HG03066 (cell line): ENCODE results near the gene VSIG1.

Source experiments
- ATAC-seq: cut with Tn5 transposase; IDR thresholded peaks from one replicate; pipeline ENCODE4 v1.9.1; 2021; ENCODE audit warnings: low read depth; ENCODE audit not compliant: unreplicated experiment

The VSIG1 gene

DNA sequence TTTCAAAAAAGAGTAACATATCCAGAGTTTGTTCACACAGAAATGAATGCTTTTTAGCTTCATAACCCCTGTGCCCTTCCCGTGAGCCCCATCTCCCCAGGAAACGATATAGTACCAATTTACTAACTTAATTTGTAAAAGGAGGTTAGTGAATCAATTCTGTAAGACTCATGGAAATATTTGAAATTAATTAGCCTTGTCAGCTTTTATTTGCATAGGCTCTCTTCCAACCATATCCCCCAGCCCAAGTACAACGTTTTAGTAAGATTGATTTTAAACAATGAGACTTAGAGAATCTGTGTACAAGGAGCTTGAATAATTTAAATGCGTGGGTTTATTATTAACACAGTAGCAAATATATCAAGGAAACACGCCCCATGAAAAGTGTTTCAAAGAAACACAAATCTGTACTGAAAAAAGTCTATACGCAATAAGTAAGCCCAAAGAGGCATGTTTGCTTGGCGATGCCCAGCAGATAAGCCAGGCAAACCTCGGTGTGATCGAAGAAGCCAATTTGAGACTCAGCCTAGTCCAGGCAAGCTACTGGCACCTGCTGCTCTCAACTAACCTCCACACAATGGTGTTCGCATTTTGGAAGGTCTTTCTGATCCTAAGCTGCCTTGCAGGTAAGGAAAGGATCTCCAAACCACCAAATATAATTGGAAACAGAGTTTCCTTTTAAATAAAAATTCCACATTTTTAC, at the start of gene VSIG1:
VSIG1 (plus strand) TSS at position 512 of the 703 bp plus-strand sequence; CDS start at position 578, 66 bp downstream.
- ATAC-seq = no peak

DNA sequence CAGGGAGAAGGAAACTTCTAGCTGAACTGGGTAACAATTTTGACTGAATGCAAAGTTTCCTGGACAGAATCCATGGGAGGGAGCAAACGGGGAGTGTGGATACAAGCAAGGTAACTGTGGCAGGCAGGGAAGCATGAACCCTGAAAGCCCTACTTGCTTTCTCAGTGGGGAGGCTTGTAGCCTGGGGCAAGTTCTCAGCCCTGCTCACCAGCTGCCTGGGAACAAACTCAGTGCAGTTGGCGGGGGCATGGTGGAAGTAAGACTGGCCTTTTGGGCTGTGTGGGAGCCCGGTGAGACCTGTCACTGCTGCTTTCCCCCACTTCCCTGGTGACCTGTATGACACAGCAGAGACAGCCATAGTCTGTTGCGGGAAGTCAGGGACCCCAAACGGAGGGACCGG, 48.7 kb upstream of the VSIG1 start:
- ATAC-seq = no peak

DNA sequence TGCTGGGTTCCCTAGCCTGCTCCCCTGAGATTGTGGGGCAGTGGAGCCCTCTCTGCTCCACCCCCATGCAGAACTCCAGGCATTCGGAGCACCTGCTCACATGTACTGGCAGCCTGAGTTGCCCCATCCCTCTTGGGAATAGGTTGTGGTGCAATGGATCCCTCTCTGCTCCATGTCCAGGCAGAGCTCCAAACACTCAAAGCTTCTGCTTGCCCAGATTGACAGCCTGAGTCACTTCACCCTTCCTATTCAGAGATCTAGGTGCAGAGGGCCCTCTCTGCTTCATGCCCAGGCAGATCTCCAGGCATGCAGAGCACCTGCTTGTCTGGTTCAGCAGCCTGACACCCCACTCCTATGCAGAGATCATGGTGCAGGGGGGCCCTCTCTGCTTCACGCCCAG, 44.1 kb upstream of the VSIG1 start:
- no peak for ATAC-seq

DNA sequence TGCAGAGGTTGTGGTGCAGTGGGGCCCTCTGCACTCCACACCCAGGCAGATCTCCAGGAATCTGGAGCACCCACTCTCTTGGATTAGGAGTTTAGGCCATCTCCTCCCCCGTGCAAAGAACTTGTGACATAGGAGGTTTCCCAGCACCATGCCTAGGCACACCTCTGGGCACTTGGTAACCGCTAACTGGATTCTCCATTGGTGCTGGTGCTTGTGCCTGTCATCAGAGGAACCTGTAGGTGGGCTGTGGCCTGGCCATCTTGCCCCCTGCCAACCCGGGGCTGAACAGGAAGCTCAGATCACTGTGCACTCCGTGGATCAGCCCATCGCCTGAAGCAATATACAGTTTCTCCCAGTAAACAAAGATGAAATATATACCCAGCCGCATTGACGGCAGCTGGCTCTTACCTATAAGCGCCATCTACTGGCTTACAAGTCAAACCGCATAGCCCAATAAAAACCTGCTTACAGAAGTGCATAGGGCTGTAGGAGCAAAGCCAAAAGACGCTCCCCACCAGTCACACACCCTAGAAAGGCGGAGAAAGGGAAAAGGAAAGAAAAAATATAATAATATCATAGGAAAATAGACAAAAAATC, 43.5 kb upstream of the VSIG1 start:
- peak; percentile 79 for ATAC-seq

DNA sequence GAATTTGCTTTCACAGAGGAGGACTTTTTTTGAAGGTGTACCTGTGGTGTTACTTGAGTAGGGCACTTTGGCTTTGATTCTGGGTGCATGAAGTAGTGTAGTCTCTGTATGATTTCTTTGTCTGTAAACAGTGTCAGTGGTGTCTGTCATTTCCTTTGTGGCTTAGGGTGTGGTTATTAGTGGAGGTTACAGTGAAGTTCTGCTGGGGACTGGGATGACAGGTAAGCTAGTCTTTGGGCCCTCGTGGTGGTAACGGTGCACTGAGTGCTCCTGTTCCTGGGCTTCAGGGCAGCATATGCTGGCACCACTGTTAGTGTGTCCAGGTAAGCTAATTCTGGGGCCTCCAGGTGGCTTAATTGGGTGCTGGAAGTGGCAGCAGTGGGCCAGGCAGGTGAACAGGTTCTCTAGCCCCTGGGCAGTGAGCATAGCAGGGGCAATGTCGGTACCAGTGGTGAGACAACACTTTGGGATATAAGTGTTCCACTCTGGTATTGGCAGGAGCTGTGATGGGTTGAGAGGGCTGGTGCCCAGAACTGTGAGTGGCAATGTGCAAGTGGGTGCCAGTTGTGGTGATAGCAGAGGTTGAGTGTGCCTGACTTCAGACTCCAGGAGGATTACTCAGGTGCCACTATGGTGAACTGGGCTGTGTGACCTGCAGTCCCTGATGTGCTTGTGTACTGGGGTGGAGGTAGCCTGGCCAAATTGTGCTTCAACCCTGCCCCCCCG, 26.0 kb upstream of the VSIG1 start:
- ATAC-seq = no peak

GRCh38 chrX:108019382-108019875, 25.4 kb upstream of the VSIG1 start:
- no peak for ATAC-seq

DNA sequence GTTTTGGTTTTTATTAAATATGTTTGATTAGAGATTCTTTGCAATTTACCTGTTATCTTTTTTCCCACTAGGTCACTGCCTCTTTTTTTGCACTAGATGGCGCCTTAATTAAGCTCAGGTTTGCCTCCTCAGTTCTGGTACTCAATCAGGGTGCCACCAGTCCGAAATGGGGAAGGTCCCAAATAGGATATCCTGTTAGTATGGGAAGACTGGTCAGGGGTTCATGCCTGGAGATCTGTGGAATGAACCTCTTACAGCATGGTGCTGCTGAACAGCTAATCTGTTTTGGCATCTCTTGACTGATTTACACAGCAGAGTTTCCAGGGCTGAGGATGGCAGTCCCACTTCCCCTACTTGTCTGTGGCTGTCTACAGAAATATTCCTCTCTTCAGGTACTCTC, 24.2 kb upstream of the VSIG1 start:
- ATAC-seq = no peak

DNA sequence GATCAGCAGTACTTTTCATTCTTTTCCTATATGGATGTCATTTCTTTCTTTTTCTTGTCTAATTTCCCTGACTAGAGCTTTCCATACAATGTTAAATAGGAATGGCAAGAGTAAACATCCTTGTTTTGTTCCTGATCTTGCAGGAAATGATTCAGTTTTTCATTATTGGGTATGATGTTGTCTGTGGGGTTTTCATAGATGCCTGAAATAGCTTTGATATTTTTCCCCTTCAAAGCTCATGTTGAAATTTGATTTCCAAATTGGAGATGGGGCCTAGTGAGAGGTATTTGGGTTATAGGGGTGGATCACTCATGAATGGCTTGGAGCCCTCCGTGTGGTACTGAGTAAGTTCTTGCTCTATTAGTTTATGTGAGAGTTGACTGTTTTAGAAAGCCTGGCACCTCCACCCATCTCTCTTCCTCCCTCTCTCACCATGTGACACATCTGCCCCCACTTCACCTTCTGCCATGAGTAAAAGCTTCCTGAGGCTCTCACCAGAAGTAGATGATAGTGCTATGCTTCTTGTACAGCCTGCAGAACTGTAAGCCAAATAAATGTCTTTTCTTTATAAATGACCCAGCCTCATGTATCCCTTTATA, 22.3 kb upstream of the VSIG1 start:
- ATAC-seq = no peak

GRCh38 chrX:108025376-108025775, 19.5 kb upstream of the VSIG1 start:
- ATAC-seq = no peak

DNA sequence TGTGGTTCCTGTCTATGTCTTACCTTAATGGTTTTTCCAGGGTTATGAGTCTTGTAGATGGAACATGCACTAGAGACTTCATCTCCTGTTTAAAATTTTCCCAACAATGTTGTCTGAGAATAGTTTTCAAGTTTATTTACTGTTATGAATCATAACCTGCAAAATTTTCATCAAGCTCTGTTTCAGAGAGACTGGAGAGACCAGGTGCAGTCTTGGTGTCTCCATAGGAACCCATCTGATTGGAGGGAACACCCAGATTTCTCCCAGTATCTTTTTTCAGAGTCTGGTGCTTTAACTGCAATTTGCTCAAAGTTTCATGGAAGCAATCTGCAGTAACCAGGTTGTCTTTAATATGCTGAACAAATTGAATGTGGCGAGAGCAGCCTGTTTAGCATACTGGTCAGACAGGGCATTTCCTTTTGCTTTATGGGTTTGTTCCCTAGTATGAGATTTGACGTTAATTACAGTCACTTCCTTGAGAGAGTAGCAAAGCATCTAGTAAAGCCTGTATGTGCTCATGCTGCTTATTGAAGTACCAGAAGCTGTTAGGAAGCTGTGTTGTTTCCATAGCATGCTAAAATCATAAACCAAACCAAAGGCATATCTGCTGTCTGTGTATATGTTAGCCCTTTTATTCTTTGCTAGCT, 18.8 kb upstream of the VSIG1 start:
- no peak for ATAC-seq

- no peak for ATAC-seq
These were observed 16.0 kb upstream of the VSIG1 start for GRCh38 chrX:108028854-108029253.

DNA sequence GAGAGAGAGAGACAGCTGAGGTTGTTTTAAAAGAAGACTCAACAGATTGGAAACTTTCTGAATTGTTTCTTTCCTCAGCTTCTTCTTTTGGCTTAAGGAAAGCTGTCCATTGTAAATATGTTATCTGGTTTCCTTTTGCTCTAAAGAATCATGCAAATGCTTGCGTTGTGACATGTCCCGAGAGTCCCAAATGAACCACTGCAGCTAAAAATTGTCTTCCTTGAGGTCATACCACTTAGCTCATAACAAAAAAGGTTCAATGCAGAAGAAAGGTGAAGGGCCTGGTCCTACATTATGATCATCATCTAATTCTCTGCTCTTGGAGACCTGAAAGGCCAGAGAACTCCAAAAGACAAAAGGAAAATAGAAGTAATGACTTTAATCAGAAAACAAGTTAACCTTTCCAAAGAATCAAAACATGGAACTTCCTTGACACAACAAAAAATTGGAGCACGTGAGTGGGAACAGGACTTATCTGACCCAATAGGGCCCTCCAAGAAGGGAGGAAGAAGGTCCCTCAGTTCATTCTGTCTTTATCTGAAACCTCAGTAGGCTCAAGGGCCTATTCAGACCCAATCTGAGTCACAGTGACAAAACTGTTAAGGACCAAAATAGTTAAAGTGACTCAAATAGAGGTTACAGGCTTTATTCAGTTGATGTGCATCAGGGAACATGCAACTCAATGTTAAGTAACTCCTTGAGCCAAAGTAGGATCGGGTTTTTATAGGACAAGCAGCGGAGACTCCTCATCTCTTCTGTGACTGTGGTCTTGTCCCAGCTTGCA, 14.7 kb upstream of the VSIG1 start:
- peak; percentile 54 for ATAC-seq

- no peak for ATAC-seq
These were observed 11.9 kb upstream of the VSIG1 start for GRCh38 chrX:108032944-108033343.

DNA sequence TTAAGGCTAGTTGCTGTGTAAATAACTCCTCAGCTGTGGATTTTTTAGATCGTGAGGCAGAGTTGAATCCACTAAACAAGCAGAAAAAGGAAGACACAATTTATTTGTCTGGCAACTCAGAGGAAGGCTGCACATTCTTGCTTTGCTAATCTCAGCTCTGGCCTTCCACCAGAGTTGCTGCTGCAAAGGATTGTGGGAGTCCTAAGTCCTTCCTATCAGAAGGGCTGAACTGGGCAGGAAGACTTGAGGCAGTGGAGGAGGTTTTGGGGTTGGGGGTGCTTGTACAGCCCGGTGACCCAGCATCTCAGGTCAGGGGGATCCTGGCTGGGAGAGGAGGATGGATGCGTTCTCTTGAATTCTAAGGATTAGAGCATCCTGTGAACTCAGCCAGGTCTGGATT, 11.0 kb upstream of the VSIG1 start:
- no peak for ATAC-seq

- no peak for ATAC-seq
These were observed 10.1 kb upstream of the VSIG1 start for GRCh38 chrX:108034725-108035124.

GRCh38 chrX:108036298-108036973, 8.4 kb upstream of the VSIG1 start:
- ATAC-seq = no peak

GRCh38 chrX:108049649-108050048, 4.8 kb downstream of the VSIG1 start:
- ATAC-seq = no peak

- ATAC-seq = no peak
These were observed 8.4 kb downstream of the VSIG1 start for GRCh38 chrX:108053218-108053617.

GRCh38 chrX:108055546-108055945, 10.7 kb downstream of the VSIG1 start:
- ATAC-seq = no peak
